ENCODE measurements around the gene CELF4.

DNA sequence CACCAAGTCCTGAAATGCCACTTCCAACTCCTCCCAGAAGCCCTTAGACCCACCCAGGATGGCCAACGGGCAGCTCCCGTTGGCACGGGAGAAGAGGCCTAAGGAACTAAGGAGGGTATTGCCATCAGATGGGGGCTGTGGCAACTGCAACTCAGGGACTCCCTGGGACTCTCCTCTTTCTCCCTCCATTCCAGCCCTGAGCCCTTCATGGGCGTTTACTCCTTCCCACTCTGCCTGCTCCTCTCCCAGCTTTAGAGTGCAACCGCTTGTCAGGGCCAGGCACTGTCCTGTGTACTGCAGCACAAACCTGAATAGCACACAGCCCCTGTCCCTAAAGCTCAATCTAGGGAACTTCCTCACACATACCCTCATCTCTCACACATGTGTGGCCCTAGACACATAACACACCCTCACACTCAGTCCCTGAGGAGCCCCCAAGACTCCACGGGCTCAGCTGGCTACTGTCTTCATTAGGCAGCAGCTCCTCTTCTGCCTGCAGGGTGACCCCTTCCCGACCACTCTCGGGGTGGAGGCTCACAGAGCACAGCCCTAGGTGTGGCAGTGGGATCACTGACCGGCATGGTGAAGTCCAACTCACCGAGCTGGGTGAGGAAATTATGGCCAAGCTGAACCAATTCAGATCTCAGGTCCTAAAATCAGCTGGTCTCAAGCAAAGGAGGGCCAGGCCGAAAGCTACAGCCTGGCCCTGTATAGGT lies 316.3 kb downstream of the CELF4 start:
- TF ChIP-seq, protein P1, sequence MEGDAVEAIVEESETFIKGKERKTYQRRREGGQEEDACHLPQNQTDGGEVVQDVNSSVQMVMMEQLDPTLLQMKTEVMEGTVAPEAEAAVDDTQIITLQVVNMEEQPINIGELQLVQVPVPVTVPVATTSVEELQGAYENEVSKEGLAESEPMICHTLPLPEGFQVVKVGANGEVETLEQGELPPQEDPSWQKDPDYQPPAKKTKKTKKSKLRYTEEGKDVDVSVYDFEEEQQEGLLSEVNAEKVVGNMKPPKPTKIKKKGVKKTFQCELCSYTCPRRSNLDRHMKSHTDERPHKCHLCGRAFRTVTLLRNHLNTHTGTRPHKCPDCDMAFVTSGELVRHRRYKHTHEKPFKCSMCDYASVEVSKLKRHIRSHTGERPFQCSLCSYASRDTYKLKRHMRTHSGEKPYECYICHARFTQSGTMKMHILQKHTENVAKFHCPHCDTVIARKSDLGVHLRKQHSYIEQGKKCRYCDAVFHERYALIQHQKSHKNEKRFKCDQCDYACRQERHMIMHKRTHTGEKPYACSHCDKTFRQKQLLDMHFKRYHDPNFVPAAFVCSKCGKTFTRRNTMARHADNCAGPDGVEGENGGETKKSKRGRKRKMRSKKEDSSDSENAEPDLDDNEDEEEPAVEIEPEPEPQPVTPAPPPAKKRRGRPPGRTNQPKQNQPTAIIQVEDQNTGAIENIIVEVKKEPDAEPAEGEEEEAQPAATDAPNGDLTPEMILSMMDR (IDR thresholded peaks at IDR 0.05): no peak
- TF ChIP-seq POLR2A (IDR thresholded peaks at IDR 0.05) (no peak), POLR2AphosphoS5 (IDR thresholded peaks at IDR 0.05) (no peak), EP300 (IDR thresholded peaks at IDR 0.05) (no peak)
